Pancreas (tissue), 10 donors: ENCODE measurements around the gene TGM2. TPM values are rescaled to one million over a fixed set of nuclear protein-coding genes. Genes with fewer than 3 reads are reported as not detected.
A peak's percentile ranks its signal among the peaks of the same experiment; 100 is the strongest.

ENCODE experiments used
- ATAC-seq, 4 donors: fragments of 200-7000 bp; cut with Tn5 transposase; one replicate each; pipeline versions ENCODE4 v1.8.0 to v1.9.1; 2020; ENCODE audit warnings: mild to moderate bottlenecking in 4 of 4, moderate library complexity in 4 of 4
- DNase-seq, 6 donors: peaks; one replicate each; pipeline ENCODE4 v3.0.0-alpha.2; 2020
- FAIRE-seq: peaks from 2 replicates; lab custom pipeline; 2012; peaks lifted over from hg19 to GRCh38; lab: Jason Lieb, UNC
- H3K27ac ChIP-seq, 4 donors: fragments of 200-600 bp; sonication (generic); 1 replicate in 3 of 4; 2 replicates in 1 of 4; pipeline versions ENCODE4 v1.5.0 to v1.8.0; 2020
- H3K27me3 ChIP-seq, 4 donors: fragments of 200-600 bp; one replicate each; pipeline ENCODE4 v1.8.0; 2021
- H3K36me3 ChIP-seq, 3 donors: fragments of 200-600 bp; sonication (generic) in 1 of 3; one replicate each; pipeline versions ENCODE4 v1.5.0 to v1.8.0; 2020 to 2021
- H3K4me1 ChIP-seq, 3 donors: fragments of 200-600 bp; one replicate each; pipeline ENCODE4 v1.8.0; 2021
- H3K4me3 ChIP-seq, 4 donors: fragments of 200-600 bp; sonication (generic) in 2 of 4; one replicate each; pipeline versions ENCODE4 v1.5.0 to v1.8.0; 2020 to 2021
- H3K9me3 ChIP-seq, 4 donors: fragments of 200-600 bp; one replicate each; pipeline ENCODE4 v1.8.0; 2021
- WGBS, 2 donors: extraction: QIAGEN DNeasy Blood & Tissue Kit; methylation state at CpG; one replicate each; pipeline ENCODE4 v1.1.7; 2013; 5-methylcytosine and 5-hydroxymethylcytosine counted together
- intact Hi-C, 3 donors: fragments of 100-400 bp; cut with DNase I; formaldehyde crosslinking; loops; one replicate each; pipeline versions ENCODE4 v1.11.1 to v1.14.2; 2022
- polyA plus RNA-seq, 2 donors: library from polyadenylated mRNA; stranded (reverse); fragments of 200-250 nt; gene quantifications; one replicate each; pipeline ENCODE4 v1.2.3, GENCODE V29; 2013
- total RNA-seq, 6 donors: library from RNA; stranded (reverse); fragmentation: NEBNext Ultra II Directional in 4 of 6; extraction: Animal tissue kit (Norgen Biotek cat#: 25700) in 4 of 6; gene quantifications; one replicate each; pipeline versions ENCODE4 v1.2.1 to v1.2.4, GENCODE V29; 2021 to 2023
- TF ChIP-seq, protein P1 (sequence below), 4 donors: fragments of 200-600 bp; sonication (generic) in 3 of 4; IDR thresholded peaks; one replicate each; pipeline versions ENCODE4 v1.5.0 to v1.8.0; 2021; ENCODE audit warnings: antibody characterized with exemption in 4 of 4
- donor health status: healthy with polysubstance abuse.
- donor health status: DM: no; HTN: no; CAD: no; lungs with moderate emphysema.
- donor health status: DM: no; HTN: no; CAD: no.
- donor health status: control.
- donor health status: control.
- donor health status: Bipolar disorder and iron deficiency.
- donor health status: DM: yes; HTN: yes; CAD: no.
- donor health status: DM: no; HTN: no; CAD: no.
- donor health status: DM: no; HTN: no; CAD: no.
- donor health status: DM: yes; HTN: yes; CAD: no.

Gene TGM2
- total and polyA plus RNA-seq, 8 donors = 3.7 to 92.6 (median 10.8) TPM

DNA sequence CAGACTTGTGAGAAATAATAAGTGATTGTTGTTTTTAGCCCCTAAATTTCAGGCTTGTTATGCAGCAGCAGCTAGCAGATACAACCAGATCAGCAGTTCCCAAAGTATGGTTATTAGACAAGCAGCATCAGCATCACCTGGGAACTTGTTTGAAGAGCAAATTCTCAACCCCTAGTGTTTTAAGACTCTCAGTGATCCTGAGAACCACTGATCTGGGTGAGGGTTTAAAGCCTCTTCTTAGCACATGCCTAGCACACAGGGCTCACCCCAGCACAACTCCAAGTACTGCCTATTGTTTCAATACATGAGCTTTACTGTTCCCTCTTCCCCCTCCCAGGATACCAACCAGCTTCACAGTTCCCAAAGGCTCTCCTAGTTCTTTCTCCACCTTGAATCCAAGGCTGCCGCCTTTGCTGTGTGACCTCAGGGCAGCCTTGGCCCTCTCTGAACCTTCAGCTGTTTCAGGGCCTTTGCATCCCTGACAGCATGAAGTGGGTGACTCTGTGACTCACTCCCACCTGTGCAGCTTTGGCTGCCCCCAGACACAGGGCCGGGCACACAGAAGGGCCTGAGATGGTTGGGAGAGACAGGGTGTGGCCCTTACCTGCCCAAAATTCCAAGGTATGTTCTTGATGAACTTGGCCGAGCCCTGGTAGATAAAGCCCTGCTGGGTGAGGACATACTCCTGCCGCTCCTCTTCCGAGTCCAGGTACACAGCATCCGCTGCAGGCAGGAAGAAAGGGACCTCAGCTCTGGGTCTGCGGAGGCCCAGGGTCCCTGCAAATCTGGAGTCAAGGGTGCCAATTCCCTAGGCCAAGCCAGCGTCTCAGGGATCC is 14.5 kb downstream of the TGM2 start:
- no peaks in the 10 kb centered on the region for H3K27me3 ChIP-seq
- peaks cover 11 to 25% (median 14%) of the 10 kb centered on the region in 3 donors for H3K4me1 ChIP-seq
- H3K27ac ChIP-seq = no peak overlapping the region
- ATAC-seq = no peak
- WGBS, 2 donors = 83 to 87% methylated on average over 8 of the region's 8 CpGs
- peak in 1 of 6 donors; percentile 27 for DNase-seq
- intact Hi-C loops = no loop called here
- no peaks in the 10 kb centered on the region for H3K36me3 ChIP-seq
- H3K4me3 ChIP-seq = no peak overlapping the region
- no peaks in the 10 kb centered on the region for H3K9me3 ChIP-seq
- TF ChIP-seq, protein P1, sequence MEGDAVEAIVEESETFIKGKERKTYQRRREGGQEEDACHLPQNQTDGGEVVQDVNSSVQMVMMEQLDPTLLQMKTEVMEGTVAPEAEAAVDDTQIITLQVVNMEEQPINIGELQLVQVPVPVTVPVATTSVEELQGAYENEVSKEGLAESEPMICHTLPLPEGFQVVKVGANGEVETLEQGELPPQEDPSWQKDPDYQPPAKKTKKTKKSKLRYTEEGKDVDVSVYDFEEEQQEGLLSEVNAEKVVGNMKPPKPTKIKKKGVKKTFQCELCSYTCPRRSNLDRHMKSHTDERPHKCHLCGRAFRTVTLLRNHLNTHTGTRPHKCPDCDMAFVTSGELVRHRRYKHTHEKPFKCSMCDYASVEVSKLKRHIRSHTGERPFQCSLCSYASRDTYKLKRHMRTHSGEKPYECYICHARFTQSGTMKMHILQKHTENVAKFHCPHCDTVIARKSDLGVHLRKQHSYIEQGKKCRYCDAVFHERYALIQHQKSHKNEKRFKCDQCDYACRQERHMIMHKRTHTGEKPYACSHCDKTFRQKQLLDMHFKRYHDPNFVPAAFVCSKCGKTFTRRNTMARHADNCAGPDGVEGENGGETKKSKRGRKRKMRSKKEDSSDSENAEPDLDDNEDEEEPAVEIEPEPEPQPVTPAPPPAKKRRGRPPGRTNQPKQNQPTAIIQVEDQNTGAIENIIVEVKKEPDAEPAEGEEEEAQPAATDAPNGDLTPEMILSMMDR (IDR thresholded peaks at IDR 0.05) = no peak
- no peak for FAIRE-seq

- no peak for FAIRE-seq
- peaks cover 16 to 43% (median 23%) of the 10 kb centered on the region in 3 donors for H3K4me1 ChIP-seq
- intact Hi-C loops = no loop called here
Measured at GRCh38 chr20:38148328-38149102, 16.6 kb downstream of the TGM2 start.

DNA sequence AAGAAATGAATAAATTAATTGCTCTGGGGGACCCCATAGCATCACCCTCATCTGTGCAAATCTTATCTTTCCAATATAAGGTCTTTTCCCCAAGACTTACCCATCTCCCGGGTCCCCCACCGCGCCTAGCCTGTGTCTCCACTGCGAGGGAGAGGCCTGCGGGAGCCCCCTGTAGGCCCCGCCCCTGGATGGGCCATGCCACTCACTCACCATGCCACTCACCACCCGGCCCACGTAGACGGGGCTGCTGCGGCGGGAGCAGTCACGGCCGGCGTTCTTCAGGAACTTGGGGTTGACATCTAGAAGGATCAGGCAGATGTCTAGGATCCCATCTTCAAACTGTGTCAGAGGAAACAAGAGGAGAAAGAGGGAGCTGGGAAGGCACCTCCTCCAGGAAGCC is 17.3 kb downstream of the TGM2 start:
- ATAC-seq (no peak), DNase-seq (peak in 1 of 6 donors; percentile 51), FAIRE-seq (no peak)
- H3K4me3 ChIP-seq = no peak overlapping the region
- H3K4me1 ChIP-seq = peaks cover 16 to 46% (median 29%) of the 10 kb centered on the region in 3 donors
- no peaks in the 10 kb centered on the region for H3K36me3 ChIP-seq
- no peak overlapping the region for H3K27ac ChIP-seq
- H3K27me3 ChIP-seq = no peaks in the 10 kb centered on the region
- intact Hi-C loops = no loop called here
- H3K9me3 ChIP-seq = no peaks in the 10 kb centered on the region
- TF ChIP-seq, protein P1 (IDR thresholded peaks at IDR 0.05) = no peak
- 91 to 96% methylated on average over 14 of the region's 14 CpGs for WGBS, 2 donors

More at GRCh38 chr20:38148328-38149102, 16.6 kb downstream of the TGM2 start:
- no peaks in the 10 kb centered on the region for H3K36me3 ChIP-seq
- no peaks in the 10 kb centered on the region for H3K27me3 ChIP-seq
- 92 to 96% methylated on average over 9 of the region's 9 CpGs for WGBS, 2 donors
- ATAC-seq = no peak
- no peak overlapping the region for H3K4me3 ChIP-seq
- peak in 1 of 6 donors; percentile 8 for DNase-seq
- H3K9me3 ChIP-seq = no peaks in the 10 kb centered on the region
- no peak overlapping the region for H3K27ac ChIP-seq
- TF ChIP-seq, protein P1 (IDR thresholded peaks at IDR 0.05) = no peak

GRCh38 chr20:38147163-38147562 is 17.9 kb downstream of the TGM2 start:
- WGBS, 2 donors = 75 to 80% methylated on average over 8 to 9 of the region's 9 CpGs
- intact Hi-C loops = no loop called here
- FAIRE-seq = no peak
- H3K36me3 ChIP-seq = no peaks in the 10 kb centered on the region
- no peak overlapping the region for H3K27ac ChIP-seq
- H3K4me1 ChIP-seq = peaks cover 11 to 41% (median 25%) of the 10 kb centered on the region in 3 donors
- H3K9me3 ChIP-seq = no peaks in the 10 kb centered on the region
- no peak overlapping the region for H3K4me3 ChIP-seq
- DNase-seq = peak in 1 of 6 donors; percentile 29
- TF ChIP-seq, protein P1 (IDR thresholded peaks at IDR 0.05) = no peak
- H3K27me3 ChIP-seq = no peaks in the 10 kb centered on the region
- ATAC-seq = no peak
